ENCODE measurements around the gene ATP6V0E2.
"Not testable (repeated sequence)": the region's sequence is repeated elsewhere in the genome, so short reads cannot be mapped to it uniquely, and the experiment has no call there.

Gene ATP6V0E2

DNA sequence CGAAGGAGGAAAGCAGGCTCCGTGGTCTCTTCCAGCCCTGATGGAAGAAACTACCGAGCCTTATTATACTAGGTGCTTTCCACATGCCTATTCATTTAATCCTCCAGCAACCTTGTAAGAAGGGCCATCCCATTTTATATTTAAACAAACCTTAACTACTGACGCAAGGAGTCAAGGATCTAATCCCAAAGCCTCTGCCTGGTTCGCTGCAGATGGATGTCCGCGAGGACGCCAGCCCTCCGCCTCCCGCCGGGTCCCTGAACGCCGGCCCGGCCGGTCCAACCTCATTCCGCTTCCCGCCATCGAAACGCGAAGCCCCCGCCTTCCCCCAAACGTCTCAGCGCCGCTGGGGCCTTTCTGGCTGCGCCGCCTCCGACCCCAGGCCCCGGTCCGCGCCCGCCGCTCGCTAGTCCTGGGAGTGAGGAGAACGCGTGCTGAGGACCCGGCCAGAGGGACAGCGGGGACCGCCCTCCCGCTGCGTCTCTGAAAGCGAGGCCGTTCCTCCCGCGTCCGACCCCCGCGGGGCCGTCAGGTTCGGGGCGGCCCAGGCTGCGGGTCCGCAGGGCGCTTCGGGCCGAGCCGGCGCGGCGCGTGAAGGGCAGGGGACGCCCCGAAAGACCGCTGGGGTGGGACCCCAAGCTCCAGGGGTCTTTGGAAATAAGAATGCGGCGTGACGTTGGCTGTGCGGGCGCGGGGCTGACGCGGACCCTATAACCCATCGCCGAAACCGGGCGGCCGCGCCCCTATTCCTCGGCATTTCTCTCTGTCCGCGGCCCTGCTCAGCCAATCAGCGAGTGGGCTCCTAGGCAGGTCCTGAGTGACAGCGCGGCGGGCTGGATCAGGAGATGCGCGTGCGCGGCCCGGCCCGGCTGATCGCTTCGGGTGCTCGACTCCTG is at the start of gene ATP6V0E2:
Gene ATP6V0E2 (plus strand): TSS at position 896 of the 896 bp plus-strand sequence. CDS start 97 bp downstream, outside the sequence.
- peak within 1 kb of the TSS; percentile 42 for H3K27ac ChIP-seq
- peak; percentile 68 for DNase-seq (ENCODE audit: low read depth, low spot score)

DNA sequence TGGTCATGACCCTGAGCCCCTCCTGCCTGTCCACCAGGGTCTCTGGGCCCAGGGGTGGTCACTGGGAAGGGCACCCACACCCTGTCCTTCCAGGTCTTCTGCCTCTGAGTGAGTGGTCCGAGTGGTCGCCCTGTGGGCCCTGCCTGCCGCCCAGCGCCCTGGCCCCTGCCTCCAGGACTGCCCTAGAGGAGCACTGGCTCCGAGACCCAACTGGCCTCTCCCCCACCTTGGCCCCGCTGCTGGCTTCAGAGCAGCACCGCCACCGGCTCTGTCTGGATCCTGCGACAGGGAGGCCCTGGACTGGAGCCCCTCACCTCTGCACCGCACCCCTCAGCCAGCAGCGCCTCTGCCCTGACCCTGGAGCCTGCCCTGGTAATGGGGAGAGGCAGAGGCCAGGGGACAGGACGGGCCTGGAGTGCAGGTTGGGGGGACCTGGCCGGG is 49.4 kb upstream of the ATP6V0E2 start:
- no peak overlapping the region for H3K27ac ChIP-seq
- DNase-seq (ENCODE audit: low read depth, low spot score): no peak

DNA sequence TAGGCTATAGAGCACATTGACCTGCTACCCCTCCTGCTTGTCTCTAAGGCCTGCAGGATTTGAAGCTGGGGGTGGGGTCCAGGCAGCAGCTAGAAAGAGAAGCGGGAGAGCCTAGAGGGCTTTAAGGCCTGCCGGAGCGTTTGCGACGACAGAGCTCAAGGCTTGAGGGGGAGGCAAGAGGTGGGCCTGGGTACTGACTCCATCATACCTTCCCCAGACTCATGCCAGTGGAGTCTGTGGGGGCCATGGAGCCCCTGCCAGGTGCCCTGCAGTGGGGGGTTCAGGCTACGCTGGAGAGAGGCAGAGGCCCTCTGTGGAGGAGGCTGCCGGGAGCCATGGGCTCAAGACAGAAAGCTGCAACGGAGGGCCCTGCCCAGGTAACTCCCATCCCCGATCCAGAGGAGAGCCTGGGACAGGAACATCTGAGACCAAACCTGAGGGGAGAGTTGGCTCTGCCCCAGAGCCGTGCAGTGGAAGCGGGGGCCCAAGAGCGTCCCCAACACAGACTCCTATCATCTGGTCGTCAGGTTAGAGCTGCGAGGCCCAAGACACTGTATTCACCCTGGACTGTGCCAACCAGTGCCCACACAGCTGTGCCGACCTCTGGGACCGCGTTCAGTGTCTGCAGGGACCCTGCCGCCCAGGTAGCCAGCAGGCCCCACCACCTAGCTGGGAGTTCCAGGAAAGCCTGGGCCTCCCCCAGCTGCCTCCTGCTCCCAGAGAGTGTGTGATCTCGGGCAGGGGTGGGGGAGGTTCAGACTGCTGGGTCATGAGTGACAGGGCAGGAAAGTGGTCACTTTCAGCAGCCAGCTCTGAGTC is 48.8 kb upstream of the ATP6V0E2 start:
- no peak overlapping the region for H3K27ac ChIP-seq
- DNase-seq (ENCODE audit: low read depth, low spot score): no peak

DNA sequence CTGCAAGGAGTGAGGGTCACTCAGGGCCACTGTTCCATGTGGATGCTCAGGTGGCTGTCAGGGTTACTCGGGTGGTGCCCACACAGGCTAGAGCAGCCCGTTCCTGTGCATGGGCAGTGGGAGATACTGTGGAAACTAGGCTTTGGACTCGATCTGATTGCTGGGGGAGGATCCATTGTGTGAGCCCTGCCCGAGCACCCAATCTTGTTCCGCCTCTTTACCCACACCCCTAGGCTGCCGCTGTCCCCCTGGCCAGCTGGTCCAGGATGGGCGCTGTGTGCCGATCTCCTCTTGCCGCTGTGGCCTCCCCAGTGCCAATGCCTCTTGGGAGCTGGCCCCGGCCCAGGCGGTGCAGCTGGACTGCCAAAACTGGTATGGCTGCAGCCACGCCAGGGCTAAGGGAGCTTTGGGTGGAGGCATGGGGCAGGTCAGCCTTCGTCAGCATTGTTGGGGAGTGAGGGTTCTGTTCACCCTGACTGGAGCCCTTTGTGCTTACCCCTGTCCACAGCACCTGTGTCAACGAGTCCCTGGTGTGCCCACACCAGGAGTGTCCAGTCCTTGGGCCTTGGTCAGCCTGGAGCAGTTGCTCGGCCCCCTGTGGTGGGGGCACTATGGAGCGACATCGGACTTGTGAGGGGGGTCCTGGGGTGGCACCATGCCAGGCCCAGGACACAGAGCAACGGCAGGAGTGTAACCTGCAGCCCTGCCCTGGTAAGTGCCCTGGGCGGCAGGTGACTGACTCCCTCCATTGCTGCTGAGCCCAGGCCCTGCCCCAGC is 48.0 kb upstream of the ATP6V0E2 start:
- no peak overlapping the region for H3K27ac ChIP-seq
- DNase-seq (ENCODE audit: low read depth, low spot score): no peak

DNA sequence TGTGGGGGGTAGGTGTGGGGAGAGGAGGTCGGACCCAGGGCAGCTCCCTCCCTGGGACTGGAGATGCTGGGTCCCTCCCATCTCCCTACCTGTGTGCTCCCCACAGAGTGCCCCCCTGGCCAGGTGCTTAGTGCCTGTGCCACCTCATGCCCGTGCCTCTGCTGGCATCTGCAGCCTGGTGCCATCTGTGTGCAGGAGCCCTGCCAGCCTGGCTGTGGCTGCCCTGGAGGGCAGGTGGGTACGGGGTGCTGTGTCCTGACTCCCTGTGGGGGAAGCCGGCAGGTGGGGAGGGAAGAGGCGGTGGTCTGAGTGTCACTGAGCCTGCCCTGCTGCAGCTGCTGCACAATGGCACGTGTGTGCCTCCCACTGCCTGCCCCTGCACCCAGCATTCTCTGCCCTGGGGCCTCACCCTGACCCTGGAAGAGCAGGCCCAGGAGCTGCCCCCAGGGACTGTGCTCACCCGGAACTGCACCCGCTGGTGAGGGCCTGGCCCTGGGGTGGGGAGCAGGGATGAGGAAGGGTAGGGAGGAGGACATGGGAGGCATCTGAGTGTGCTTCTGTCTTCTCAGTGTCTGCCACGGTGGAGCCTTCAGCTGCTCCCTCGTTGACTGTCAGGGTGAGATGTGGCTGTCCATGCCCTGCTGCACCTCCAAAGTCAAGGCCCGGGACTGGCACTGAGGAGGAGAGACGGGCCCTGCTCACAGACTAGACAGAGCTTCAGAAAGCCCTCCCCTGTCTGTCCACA is 47.3 kb upstream of the ATP6V0E2 start:
- H3K27ac ChIP-seq: no peak overlapping the region
- no peak for DNase-seq (ENCODE audit: low read depth, low spot score)

DNA sequence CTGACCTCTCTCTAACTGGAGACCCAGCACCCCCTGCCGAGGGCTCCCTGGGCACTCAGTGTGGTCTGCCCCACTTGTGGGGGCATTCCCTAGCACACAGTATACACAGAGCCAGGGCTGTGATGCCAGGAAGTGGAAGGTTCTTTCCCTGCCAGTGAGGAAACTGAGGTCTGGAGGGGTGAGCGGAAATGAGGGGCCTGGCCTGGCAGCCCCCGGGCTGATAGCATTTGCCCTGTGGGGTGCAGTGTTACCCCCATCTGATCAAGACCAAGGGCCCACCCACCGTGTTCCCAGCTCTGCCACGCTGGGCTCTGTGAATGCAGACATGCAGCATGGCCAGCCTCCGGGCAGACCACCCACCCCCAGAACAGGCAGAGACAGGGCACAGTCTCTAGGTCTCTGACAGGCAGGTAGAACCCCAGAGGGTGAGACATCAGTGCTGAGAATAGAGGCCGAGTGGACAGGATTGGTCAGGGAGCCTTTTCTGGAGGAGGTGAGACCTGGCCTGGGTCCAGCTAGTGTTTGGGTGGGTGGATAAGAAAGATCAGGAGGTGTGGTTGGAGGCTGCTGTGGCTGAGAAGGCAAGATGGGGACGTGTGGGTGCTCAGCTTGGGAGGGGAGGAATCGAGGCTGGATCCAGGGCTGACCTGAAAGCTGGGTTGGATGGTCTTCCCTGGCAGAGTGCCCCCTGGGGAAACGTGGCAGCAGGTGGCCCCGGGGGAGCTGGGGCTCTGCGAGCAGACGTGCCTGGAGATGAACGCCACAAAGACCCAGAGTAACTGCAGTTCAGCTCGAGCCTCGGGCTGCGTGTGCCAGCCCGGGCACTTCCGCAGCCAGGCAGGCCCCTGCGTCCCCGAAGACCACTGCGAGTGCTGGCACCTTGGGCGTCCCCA is 46.4 kb upstream of the ATP6V0E2 start:
- DNase-seq (ENCODE audit: low read depth, low spot score): no peak
- H3K27ac ChIP-seq: no peak overlapping the region

DNA sequence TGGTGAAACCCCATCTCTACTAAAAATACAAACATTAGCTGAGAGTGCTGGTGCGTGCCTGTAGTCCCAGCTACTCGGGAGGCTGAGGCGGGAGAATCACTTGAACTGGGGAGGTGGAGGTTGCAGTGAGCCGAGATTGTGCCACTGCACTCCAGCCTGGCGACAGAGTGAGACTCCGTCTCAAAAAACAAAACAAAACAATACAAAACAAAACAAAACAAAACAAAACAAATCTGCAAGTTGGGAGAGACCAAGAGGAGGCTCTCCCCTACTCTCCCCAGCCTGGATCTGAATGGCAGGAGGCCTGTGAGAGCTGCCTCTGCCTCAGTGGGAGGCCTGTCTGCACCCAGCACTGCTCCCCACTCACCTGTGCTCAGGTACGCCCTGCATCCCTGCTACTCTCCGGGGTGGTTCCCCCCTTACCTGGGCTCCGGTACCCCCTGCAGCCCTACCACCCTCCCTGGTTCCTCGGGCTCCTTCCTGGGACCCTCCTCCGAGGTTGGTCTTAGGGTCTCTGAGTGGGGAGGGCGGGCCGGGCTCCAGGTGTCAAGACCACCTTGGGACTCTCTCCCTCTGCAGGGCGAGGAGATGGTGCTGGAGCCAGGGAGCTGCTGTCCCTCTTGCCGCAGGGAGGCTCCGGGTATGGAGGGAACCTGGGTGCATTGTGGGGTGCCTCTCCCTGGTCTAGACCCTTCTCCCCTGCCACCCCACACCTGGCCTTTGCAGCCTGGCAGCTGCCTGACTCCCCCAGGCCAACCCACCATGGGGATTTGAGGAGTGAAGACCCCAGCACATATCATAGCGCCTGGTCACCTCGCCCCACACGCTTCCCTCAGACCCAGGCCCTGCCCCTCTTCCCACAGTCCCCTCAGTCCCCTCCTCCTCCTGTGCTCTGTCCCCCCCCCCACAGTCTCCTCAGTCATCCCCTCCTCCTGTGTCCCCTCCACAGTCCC is 45.1 kb upstream of the ATP6V0E2 start:
- no peak overlapping the region for H3K27ac ChIP-seq
- no peak for DNase-seq (ENCODE audit: low read depth, low spot score)

DNA sequence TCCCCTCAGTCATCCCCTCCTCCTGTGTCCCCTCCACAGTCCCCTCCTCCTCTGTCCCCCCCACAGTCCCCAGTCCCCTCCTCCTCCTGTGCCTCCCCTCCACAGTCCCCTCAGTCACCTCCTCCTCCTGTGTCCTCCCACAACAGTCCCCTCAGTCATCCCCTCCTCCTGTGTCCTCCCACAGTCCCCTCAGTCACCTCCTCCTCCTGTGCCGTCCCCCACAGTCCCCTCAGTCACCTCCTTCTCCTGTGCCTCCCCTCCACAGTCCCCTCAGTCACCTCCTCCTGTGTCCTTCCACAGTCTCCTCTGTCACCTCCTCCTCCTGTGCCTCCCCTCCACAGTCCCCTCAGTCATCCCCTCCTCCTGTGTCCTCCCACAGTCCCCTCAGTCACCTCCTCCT is 43.2 kb upstream of the ATP6V0E2 start:
- not testable (repeated sequence) for H3K27ac ChIP-seq; DNase-seq (ENCODE audit: low read depth, low spot score)

DNA sequence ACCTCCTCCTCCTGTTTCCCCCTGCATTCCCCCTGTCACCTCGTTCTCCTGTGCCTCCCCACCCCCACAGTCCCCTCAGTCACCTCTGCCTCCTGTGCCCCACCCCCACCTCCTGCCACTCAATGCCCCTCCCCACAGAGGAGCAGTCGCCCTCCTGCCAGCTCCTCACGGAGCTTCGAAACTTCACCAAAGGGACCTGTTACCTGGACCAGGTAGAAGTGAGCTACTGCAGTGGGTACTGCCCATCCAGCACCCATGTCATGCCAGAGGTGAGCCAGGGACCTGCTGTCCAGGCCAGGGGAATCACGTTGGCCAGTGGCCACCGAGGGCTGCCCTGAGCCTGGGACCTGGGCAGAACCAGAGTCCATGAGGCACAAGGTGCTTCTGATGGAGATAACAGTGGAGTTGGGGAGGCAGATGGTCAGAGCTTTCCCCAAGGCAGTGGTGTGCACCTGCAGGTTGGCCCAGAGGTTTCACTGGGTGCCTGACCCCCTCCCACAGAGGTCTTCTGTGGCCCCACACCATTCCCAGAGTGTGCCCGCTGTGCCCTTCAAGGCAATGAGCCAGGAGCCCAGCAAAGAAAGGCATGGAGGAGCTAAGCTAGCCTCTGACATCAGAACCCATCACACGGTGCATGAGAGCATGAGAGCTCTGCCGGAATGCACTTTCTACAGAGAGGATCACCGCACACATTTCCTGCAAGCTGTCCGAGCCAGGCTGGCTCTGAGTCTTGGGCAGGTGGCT is 42.6 kb upstream of the ATP6V0E2 start:
- H3K27ac ChIP-seq: no peak overlapping the region
- no peak for DNase-seq (ENCODE audit: low read depth, low spot score)

DNA sequence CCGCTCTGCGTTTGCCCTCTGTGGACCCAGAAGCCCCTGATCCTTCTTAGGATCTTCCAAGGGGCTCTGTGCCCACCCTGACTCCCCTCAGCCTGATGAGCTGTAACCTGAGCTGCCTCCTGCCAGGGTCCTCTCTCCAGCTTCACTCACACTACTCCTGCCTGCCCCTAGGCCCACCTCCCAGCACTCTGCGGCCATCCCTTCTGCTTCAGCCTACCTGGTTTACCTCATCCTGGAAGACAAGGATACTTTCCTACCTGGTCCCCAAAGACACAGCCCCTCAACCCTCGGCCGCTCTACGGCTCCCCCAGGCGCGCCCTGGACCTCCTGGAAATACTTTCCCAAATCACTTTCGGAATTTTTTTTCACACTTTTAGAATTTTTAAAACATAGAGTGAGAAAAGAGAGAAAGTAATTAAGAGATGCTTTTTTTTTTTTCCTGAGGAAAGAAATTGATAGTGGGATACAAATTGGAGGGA is 42.0 kb upstream of the ATP6V0E2 start:
- no peak overlapping the region for H3K27ac ChIP-seq
- DNase-seq (ENCODE audit: low read depth, low spot score): no peak

DNA sequence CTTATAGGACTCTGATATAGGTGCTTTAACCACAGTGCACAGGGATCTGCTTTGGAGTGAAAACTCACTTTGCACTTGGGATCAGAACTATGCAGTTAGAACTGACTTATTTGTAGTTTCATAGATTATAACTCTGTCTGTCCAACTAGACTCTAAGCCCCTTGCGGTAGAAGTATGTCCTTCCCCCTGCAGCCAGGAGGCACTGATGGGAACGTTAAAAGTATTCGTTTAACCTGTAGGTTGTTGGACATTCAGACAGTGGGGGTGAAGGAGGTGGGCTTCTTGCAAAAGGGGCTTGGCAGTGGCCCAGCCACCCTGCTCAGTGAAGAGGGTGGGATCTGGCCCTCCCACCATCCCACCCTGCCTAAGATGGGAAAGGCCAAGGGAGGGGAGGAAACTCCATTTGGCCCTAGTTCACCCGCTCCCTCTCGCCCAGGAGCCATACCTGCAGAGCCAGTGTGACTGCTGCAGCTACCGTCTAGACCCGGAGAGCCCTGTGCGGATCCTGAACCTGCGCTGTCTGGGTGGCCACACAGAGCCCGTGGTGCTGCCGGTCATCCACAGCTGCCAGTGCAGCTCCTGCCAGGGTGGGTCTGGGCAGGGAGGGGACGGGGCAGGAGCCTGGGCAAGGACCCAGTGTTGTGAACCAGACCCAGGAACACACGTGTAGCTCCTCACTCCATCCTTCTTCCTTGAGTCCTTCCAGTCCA is 41.3 kb upstream of the ATP6V0E2 start:
- DNase-seq (ENCODE audit: low read depth, low spot score): no peak

DNA sequence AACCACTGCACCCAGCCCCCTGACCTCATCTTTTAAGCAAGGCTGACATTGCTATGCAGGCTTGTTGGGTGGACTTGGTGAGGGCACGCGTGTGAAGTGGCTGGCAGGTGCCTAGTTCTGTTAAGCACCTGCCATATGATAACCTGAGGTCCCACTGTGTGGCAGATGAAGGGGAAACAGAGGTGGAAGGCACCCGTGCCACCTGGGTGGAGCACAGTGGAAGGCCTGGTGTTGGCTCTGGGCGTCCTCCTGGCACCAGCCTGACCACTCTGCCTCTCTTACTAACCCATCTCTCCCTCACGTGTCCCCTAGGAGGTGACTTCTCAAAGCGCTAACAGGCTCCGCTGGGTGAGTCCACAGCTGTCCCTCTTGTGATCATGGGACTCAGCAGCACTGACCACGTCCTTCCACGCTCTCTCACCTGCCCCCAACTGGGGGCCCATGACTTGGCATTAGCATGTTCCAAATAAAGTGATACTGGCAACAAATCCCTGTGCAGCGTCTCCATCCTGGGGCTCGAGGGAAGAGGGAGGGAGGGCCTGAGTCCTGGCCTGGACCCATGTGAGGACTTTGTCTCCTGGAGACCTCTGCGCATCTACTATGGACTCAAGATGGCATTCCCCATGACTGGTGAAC is 40.2 kb upstream of the ATP6V0E2 start:
- no peak overlapping the region for H3K27ac ChIP-seq
- DNase-seq (ENCODE audit: low read depth, low spot score): no peak

More for the DNA sequence above, 41.3 kb upstream of the ATP6V0E2 start:
- no peak overlapping the region for H3K27ac ChIP-seq

DNA sequence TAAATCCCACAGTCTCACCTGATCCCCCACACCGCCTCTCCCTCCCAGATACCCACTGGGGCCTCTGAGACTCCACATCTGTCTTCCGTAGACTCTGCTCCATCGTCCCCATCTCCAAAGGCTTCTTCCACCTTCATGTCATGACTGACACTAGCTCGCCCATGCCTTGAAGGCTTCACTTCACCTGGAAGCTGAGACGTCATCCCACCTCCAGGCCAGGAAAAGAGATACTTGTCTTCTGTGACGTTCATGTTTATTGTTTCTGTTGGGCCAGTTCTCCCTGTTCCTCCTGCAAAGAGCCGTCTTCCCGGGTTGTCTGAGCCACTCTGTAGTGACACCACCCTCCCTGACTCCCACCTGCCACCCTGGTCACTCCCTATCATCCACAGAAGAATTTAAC is 39.2 kb upstream of the ATP6V0E2 start:
- H3K27ac ChIP-seq: no peak overlapping the region
- DNase-seq (ENCODE audit: low read depth, low spot score): no peak

DNA sequence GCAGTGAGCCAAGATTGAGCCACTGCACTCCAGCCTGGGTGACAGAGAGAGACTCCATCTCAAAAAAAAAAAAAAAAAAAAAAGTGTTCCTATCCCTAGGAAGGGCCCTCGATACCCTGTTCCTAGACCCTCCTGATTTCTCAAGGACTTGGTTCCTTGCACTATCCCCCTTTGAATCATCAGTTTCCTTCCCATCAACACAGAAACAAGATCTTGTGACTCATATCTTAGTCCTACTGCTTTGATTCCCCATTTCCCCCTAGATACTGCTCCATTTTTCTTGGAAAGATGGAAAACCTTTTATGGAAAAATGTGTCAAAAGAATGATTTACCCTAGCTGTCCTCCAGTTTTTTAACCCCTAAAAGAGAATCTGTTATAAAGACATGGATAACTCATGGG is 37.3 kb upstream of the ATP6V0E2 start:
- DNase-seq (ENCODE audit: low read depth, low spot score): no peak
- no peak overlapping the region for H3K27ac ChIP-seq

DNA sequence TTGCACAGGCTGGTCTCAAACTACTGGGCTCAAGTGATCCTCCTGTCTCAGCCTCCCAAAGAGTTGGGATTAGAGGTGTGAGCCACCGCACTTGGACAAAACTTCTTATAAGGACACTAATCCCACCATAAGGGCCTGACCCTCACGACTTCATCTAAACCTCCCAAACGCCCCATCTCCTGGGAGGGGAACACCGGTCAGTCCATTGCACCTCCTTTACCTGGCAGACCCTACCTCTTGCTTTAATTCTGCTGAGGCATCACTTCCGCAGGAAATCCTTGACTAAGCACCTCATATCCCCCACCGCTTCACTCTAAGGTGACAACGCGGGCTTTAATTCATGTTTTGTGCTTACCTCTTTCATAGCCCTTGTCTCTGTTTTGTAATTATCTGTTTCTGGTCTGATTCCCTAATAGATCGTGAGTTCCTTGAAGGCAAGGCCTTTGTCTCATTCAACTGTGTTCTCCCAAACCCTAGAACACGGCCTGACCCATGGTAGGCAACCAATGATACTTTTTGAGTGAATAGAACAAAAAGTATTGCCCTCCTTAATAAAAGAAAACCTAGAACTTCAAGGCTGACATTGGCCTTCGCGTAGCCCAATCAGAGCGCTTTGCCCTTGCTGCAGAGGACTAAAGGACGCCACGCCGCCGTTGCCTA is 36.1 kb upstream of the ATP6V0E2 start:
- no peak for DNase-seq (ENCODE audit: low read depth, low spot score)
- no peak overlapping the region for H3K27ac ChIP-seq

Measured in epithelial cell of prostate (primary cell).